NCI-H2171 (cell line): ENCODE results near the gene KDM7A.
A peak's percentile ranks its signal among the peaks of the same experiment; 100 is the strongest.

Experiments used
- DNase-seq: peaks from one replicate; lab custom pipeline; 2025; lab: John Stamatoyannopoulos, UW

The KDM7A gene

GRCh38 chr7:140082770-140083169 is 94.0 kb downstream of the KDM7A start:
- no peak for DNase-seq

- no peak for DNase-seq
Measured at GRCh38 chr7:140081774-140082425, 94.9 kb downstream of the KDM7A start.

- DNase-seq = peak; percentile 6
Measured at GRCh38 chr7:140080919-140081318, 95.9 kb downstream of the KDM7A start.

GRCh38 chr7:140079121-140079536 is 97.7 kb downstream of the KDM7A start:
- no peak for DNase-seq

GRCh38 chr7:140078392-140078791 is 98.4 kb downstream of the KDM7A start:
- DNase-seq = no peak

GRCh38 chr7:140074780-140075179 is 102.0 kb downstream of the KDM7A start:
- no peak for DNase-seq

GRCh38 chr7:140070546-140070945 is 106.2 kb downstream of the KDM7A start:
- DNase-seq = no peak

- DNase-seq = no peak
Measured at GRCh38 chr7:140069298-140069949, 107.4 kb downstream of the KDM7A start.

GRCh38 chr7:140068033-140068432 is 108.8 kb downstream of the KDM7A start:
- no peak for DNase-seq

GRCh38 chr7:140067052-140067451 is 109.7 kb downstream of the KDM7A start:
- DNase-seq = no peak

- DNase-seq = peak; percentile 38
Measured at GRCh38 chr7:140062528-140063299, 114.1 kb downstream of the KDM7A start, which contains the start of gene PARP12. Gene PARP12, minus strand, starts transcription at chr7:140062951. Its CDS starts 104 bp downstream, at chr7:140062847.

GRCh38 chr7:140062118-140062527 is 114.7 kb downstream of the KDM7A start:
- no peak for DNase-seq

- DNase-seq = no peak
Measured at GRCh38 chr7:140061607-140061930, 115.2 kb downstream of the KDM7A start.

- no peak for DNase-seq
Measured at GRCh38 chr7:140060788-140061606, 115.8 kb downstream of the KDM7A start.

GRCh38 chr7:140060243-140060630 is 116.5 kb downstream of the KDM7A start:
- DNase-seq = no peak

- DNase-seq = no peak
Measured at GRCh38 chr7:140059273-140060242, 117.2 kb downstream of the KDM7A start.

- DNase-seq = no peak
Measured at GRCh38 chr7:140058517-140058916, 118.3 kb downstream of the KDM7A start.

GRCh38 chr7:140057143-140057535 is 119.6 kb downstream of the KDM7A start:
- DNase-seq = no peak

- DNase-seq = no peak
Measured at GRCh38 chr7:140056431-140057142, 120.2 kb downstream of the KDM7A start.

- DNase-seq = no peak
Measured at GRCh38 chr7:140055833-140056232, 121.0 kb downstream of the KDM7A start.
